ENCODE data around the gene GRB10. TPM values are rescaled to one million over a fixed set of nuclear protein-coding genes. Genes with fewer than 3 reads are reported as not detected.

Gene GRB10
- polyA plus RNA-seq, 2 of the 4 experiments (the other 2 are of a cell fraction) = 23.2 to 37.0 TPM

DNA sequence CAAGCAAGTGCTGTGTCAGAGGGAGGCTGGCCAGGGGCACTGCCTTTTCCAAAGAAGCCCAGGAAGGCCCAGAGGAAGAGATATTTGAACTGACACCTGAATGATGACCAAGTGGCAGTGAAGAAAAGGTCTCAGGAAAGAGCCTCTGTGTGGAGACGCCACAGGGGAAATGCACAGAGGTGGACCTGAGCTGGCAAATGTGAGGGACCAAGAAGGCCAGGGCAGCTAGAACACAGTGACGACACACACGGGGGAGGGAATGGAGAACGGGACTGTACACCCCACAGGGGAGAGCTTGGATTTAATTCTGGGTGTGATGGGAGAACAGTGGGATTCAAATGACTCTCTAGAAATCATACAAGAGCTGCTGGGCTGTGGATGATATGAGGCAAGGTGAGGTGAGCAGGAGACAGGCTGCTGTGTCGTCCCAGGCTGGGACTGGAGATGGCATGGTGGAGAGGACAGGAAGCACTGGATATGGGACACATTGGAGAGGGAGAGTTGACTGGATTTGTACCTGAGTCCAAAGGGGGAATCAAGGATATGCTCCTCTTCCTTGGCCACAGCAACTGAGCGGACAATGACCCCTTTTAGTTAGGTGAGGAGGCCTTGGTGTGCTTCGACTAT, 133.3 kb downstream of the GRB10 start:
- DNase-seq (ENCODE audit: low read depth in 1 of 2, low spot score in 1 of 2) (no peak), ATAC-seq (no peak), FAIRE-seq (no peak)
- Histone ChIP-seq H3K4me3 (no peak overlapping the region), H3K27ac (no peak overlapping the region), H3K9me3 (no peaks in the 10 kb centered on the region), H3K4me1 (no peaks in the 10 kb centered on the region), H3K4me2 (no peak overlapping the region)
- 91% methylated on average over 7 of the region's 7 CpGs for WGBS (ENCODE audit: missing lambda C conversion rate)
- TF ChIP-seq BHLHE40 (IDR thresholded peaks at IDR 0.05; ENCODE audit: low read depth, low read length) (no peak), ATOH8 (CRISPR knock-in tag; IDR thresholded peaks at IDR 0.05; ENCODE audit: low read depth) (no peak), NFE2L2 (conservative IDR thresholded peaks at IDR 0.05; ENCODE audit: low read length) (no peak), TP53 (CRISPR knock-in tag; IDR thresholded peaks at IDR 0.05) (no peak), SMC3 (IDR thresholded peaks at IDR 0.05) (no peak), FOXS1 (CRISPR knock-in tag; IDR thresholded peaks at IDR 0.05) (no peak), REST (IDR thresholded peaks at IDR 0.05) (no peak), CBX8 (IDR thresholded peaks at IDR 0.05) (no peak), RNF2 (IDR thresholded peaks at IDR 0.05; ENCODE audit: borderline replicate concordance, low read depth) (no peak), EHMT2 (IDR thresholded peaks at IDR 0.05; ENCODE audit: low read depth) (no peak), CHD2 (IDR thresholded peaks at IDR 0.05; ENCODE audit: low read length, partially characterized antibody) (no peak)
- TF ChIP-seq, protein P1, sequence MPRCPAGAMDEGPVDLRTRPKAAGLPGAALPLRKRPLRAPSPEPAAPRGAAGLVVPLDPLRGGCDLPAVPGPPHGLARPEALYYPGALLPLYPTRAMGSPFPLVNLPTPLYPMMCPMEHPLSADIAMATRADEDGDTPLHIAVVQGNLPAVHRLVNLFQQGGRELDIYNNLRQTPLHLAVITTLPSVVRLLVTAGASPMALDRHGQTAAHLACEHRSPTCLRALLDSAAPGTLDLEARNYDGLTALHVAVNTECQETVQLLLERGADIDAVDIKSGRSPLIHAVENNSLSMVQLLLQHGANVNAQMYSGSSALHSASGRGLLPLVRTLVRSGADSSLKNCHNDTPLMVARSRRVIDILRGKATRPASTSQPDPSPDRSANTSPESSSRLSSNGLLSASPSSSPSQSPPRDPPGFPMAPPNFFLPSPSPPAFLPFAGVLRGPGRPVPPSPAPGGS (IDR thresholded peaks at IDR 0.05) = no peak
- TF ChIP-seq, protein P2, sequence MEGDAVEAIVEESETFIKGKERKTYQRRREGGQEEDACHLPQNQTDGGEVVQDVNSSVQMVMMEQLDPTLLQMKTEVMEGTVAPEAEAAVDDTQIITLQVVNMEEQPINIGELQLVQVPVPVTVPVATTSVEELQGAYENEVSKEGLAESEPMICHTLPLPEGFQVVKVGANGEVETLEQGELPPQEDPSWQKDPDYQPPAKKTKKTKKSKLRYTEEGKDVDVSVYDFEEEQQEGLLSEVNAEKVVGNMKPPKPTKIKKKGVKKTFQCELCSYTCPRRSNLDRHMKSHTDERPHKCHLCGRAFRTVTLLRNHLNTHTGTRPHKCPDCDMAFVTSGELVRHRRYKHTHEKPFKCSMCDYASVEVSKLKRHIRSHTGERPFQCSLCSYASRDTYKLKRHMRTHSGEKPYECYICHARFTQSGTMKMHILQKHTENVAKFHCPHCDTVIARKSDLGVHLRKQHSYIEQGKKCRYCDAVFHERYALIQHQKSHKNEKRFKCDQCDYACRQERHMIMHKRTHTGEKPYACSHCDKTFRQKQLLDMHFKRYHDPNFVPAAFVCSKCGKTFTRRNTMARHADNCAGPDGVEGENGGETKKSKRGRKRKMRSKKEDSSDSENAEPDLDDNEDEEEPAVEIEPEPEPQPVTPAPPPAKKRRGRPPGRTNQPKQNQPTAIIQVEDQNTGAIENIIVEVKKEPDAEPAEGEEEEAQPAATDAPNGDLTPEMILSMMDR (IDR thresholded peaks at IDR 0.05) = no peak
- TF ChIP-seq, protein P3, sequence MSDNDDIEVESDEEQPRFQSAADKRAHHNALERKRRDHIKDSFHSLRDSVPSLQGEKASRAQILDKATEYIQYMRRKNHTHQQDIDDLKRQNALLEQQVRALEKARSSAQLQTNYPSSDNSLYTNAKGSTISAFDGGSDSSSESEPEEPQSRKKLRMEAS (IDR thresholded peaks at IDR 0.05) = no peak
- POLR2A ChIA-PET = no interaction called here
- CTCF ChIA-PET = interaction anchor here (1.0 to 2.1 kb wide), 3 partner anchors 16 to 182 kb away, joined by 3 to 7 read pairs (median 3); no protein-coding TSS in a partner anchor

DNA sequence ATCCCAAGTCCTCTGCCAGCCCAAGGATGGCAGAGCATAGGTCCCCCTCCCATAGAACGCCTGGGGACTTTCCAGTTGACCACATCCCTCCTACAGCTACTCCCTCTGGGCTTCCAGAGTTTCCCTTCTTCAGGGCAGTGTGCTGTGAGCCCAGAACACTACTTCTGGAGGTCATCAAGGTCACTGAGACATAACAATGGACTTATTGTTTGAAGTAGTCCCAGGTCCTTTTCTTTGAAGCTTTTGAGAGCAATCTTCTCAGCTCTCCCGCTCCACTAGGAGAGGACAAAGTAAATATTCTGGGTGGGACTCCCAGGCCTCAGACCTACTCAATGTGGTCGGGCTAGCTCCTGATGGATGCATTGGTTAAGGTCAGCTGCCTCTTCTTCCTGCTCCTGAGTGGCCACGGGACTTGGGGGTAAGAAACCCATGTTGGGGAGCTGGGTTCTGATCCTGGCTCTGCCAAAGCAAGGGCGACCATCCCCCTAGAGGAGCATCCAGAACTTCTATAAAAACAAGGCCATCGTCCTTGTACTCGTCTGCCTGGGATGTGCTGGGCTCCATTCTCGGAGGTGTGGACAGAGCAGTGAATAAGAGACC, 134.0 kb downstream of the GRB10 start:
- CTCF ChIA-PET = interaction anchor here (1.1 to 2.1 kb wide), 2 partner anchors 15 to 181 kb away, joined by 3 to 7 read pairs; no protein-coding TSS in a partner anchor
- ATAC-seq = no peak
- DNase-seq (ENCODE audit: low read depth in 1 of 2, low spot score in 1 of 2) = no peak
- no peaks in the 10 kb centered on the region for H3K4me1 ChIP-seq
- H3K4me2 ChIP-seq = no peak overlapping the region
- POLR2A ChIA-PET = no interaction called here
- no peak overlapping the region for H3K27ac ChIP-seq
- no peak overlapping the region for H3K4me3 ChIP-seq
- H3K9me3 ChIP-seq = no peaks in the 10 kb centered on the region
- WGBS (ENCODE audit: missing lambda C conversion rate) = 90% methylated on average over 8 of the region's 8 CpGs
- FAIRE-seq = no peak
- TF ChIP-seq POLR2AphosphoS2 (conservative IDR thresholded peaks at IDR 0.05; ENCODE audit: low read length) = no peak
- TF ChIP-seq E2F6 (IDR thresholded peaks at IDR 0.05; ENCODE audit: borderline replicate concordance, low read depth) = no peak
- TF ChIP-seq, protein P4, sequence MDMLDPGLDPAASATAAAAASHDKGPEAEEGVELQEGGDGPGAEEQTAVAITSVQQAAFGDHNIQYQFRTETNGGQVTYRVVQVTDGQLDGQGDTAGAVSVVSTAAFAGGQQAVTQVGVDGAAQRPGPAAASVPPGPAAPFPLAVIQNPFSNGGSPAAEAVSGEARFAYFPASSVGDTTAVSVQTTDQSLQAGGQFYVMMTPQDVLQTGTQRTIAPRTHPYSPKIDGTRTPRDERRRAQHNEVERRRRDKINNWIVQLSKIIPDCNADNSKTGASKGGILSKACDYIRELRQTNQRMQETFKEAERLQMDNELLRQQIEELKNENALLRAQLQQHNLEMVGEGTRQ (IDR thresholded peaks at IDR 0.05) = no peak
- TF ChIP-seq CHD2 (IDR thresholded peaks at IDR 0.05; ENCODE audit: low read length, partially characterized antibody) = no peak
- no peak for TF ChIP-seq JUN (IDR thresholded peaks at IDR 0.05)
- TF ChIP-seq SMC3 (IDR thresholded peaks at IDR 0.05) = no peak
- no peak for TF ChIP-seq RAD21 (conservative IDR thresholded peaks at IDR 0.05 in 1 of 2, IDR thresholded peaks at IDR 0.05 in 1 of 2)
- TF ChIP-seq REST (IDR thresholded peaks at IDR 0.05) = no peak
- no peak for TF ChIP-seq HDAC2 (IDR thresholded peaks at IDR 0.05)
- no peak for TF ChIP-seq ZC3H11A (IDR thresholded peaks at IDR 0.05)
- no peak for TF ChIP-seq MAZ (IDR thresholded peaks at IDR 0.05; ENCODE audit: borderline replicate concordance, low read depth, low read length)

Measured in A549 (cell line).